ENCODE results near the gene MARCKS. TPM values are rescaled to one million over a fixed set of nuclear protein-coding genes. Genes with fewer than 3 reads are reported as not detected.

MARCKS gene
- polyA plus RNA-seq, 12 donors = 178 to 329 (median 238) TPM

Other genes starting within 250 kb of the MARCKS start
- 100 to 1,000 TPM in 10 of 12 donors, 10 to 100 TPM in 1, not detected in 1; 98.4 to 182 (median 163) TPM for gene HDAC2, start 113.8 kb downstream of the MARCKS start, polyA plus RNA-seq (ENCODE audit: insufficient read length in 12 of 12)

Data from muscle of arm (tissue), 12 donors.